Neuronal stem cell (in vitro differentiated cells): ENCODE results near the gene NUDT3.

Experiments
- DNase-seq: peaks from one replicate; pipeline ENCODE4 v3.0.0-alpha.2; 2013; ENCODE audit warnings: low spot score
- H2AFZ ChIP-seq: one replicate; pipeline ENCODE4 v1.6.1; 2013; ENCODE audit warnings: mild to moderate bottlenecking, low read length, inconsistent platforms
- H2AK5ac ChIP-seq: 2 replicates; pipeline ENCODE4 v1.6.1; 2013; ENCODE audit warnings: low read depth, mild to moderate bottlenecking, inconsistent platforms, low read length, moderate library complexity, mixed read lengths
- H2BK120ac ChIP-seq: 2 replicates; pipeline ENCODE4 v1.6.1; 2013; ENCODE audit warnings: low read depth, mild to moderate bottlenecking, inconsistent platforms, low read length, moderate library complexity, mixed read lengths
- H2BK12ac ChIP-seq: one replicate; pipeline ENCODE4 v1.6.1; 2013; ENCODE audit warnings: low read length, inconsistent platforms
- H2BK15ac ChIP-seq: 2 replicates; pipeline ENCODE4 v1.6.1; 2013; ENCODE audit warnings: mild to moderate bottlenecking, low read length, inconsistent platforms, mixed read lengths
- H2BK5ac ChIP-seq: one replicate; pipeline ENCODE4 v1.6.1; 2013; ENCODE audit warnings: inconsistent platforms, mild to moderate bottlenecking, low read length, moderate library complexity
- H3K14ac ChIP-seq: one replicate; pipeline ENCODE4 v1.6.1; 2013; ENCODE audit warnings: low read length, inconsistent platforms
- H3K18ac ChIP-seq: 2 replicates; pipeline ENCODE4 v1.6.1; 2013; ENCODE audit warnings: low read length, inconsistent platforms
- H3K23ac ChIP-seq: 2 replicates; pipeline ENCODE4 v1.6.1; 2013; ENCODE audit warnings: low read depth, mild to moderate bottlenecking, mixed read lengths, low read length, inconsistent platforms; ENCODE audit not compliant: poor library complexity
- H3K27ac ChIP-seq: replicated peaks from 3 replicates; pipeline ENCODE4 v1.5.1; 2013; ENCODE audit warnings: low read length, inconsistent platforms
- H3K27me3 ChIP-seq, 3 experiments: 2 replicates each; pipeline ENCODE4 v1.6.1; 2013; ENCODE audit warnings: low read length in 3 of 3, mild to moderate bottlenecking in 2 of 3, inconsistent platforms in 1 of 3, low read depth in 1 of 3, mixed read lengths in 1 of 3, moderate library complexity in 1 of 3; ENCODE audit not compliant: control insufficient read depth in 3 of 3, insufficient read depth in 3 of 3
- H3K36me3 ChIP-seq, 2 donors: replicated peaks in 1 of 2; 2 replicates each; pipeline ENCODE4 v1.6.1; 2013; ENCODE audit warnings: low read length in 2 of 2; ENCODE audit not compliant: control insufficient read depth in 2 of 2, insufficient read depth in 2 of 2
- H3K4ac ChIP-seq: 2 replicates; pipeline ENCODE4 v1.6.1; 2013; ENCODE audit warnings: inconsistent platforms, mild to moderate bottlenecking, low read length, moderate library complexity
- H3K4me1 ChIP-seq, 2 donors: 1 replicate in 1 of 2; 2 replicates in 1 of 2; pipeline ENCODE4 v1.6.1; 2013; ENCODE audit warnings: low read length in 2 of 2, low read depth in 1 of 2; ENCODE audit not compliant: control insufficient read depth in 2 of 2, insufficient read depth in 1 of 2
- H3K4me2 ChIP-seq: one replicate; pipeline ENCODE4 v1.6.1; 2013; ENCODE audit warnings: mild to moderate bottlenecking, low read length, inconsistent platforms; ENCODE audit not compliant: insufficient read depth, poor library complexity, severe bottlenecking
- H3K4me3 ChIP-seq, 2 donors: 2 replicates each; pipeline ENCODE4 v1.5.1; 2013; ENCODE audit warnings: low read length in 2 of 2, mild to moderate bottlenecking in 2 of 2, inconsistent platforms in 1 of 2, moderate library complexity in 1 of 2
- H3K79me1 ChIP-seq: one replicate; pipeline ENCODE4 v1.6.1; 2013; ENCODE audit warnings: low read depth, mild to moderate bottlenecking, inconsistent platforms, low read length, moderate library complexity
- H3K9ac ChIP-seq: one replicate; pipeline ENCODE4 v1.6.1; 2013; ENCODE audit warnings: mild to moderate bottlenecking, low read depth, low read length, inconsistent platforms; ENCODE audit not compliant: poor library complexity
- H3K9me3 ChIP-seq, 2 donors: replicated peaks in 1 of 2; 2 replicates each; pipeline versions ENCODE3 to v1.6.1; 2013; ENCODE audit warnings: low read length in 2 of 2, mild to moderate bottlenecking in 2 of 2, inconsistent platforms in 1 of 2, low read depth in 1 of 2, mixed read lengths in 1 of 2, moderate library complexity in 1 of 2; ENCODE audit not compliant: control insufficient read depth in 2 of 2, insufficient read depth in 1 of 2
- H4K8ac ChIP-seq: one replicate; pipeline ENCODE4 v1.6.1; 2013; ENCODE audit warnings: low read depth, mild to moderate bottlenecking, inconsistent platforms, low read length, moderate library complexity
- H4K91ac ChIP-seq: one replicate; pipeline ENCODE4 v1.6.1; 2013; ENCODE audit warnings: low read length, low read depth, mild to moderate bottlenecking, inconsistent platforms; ENCODE audit not compliant: poor library complexity
- WGBS, 2 donors: extraction: QIAGEN DNeasy Blood & Tissue Kit; methylation state at CpG; one replicate each; pipeline ENCODE4 v1.1.7; 2013; ENCODE audit warnings: missing lambda C conversion rate in 2 of 2, mixed read lengths in 1 of 2; ENCODE audit not compliant: insufficient read length in 2 of 2, insufficient replicate concordance in 1 of 2; ENCODE audit errors: extremely low coverage in 2 of 2; 5-methylcytosine and 5-hydroxymethylcytosine counted together

Gene NUDT3

GRCh38 chr6:34243131-34243771 lies 149.2 kb downstream of the NUDT3 start:
- Histone ChIP-seq H2BK15ac (no peak overlapping the region), H2AK5ac (no peak overlapping the region), H3K36me3 (peaks cover 36 to 70% of the 10 kb centered on the region in 2 donors), H3K4me1 (peaks cover 12 to 18% of the 10 kb centered on the region in 2 donors), H2BK120ac (no peak overlapping the region), H3K27ac (no peak overlapping the region), H3K23ac (peak overlapping the region; percentile 35), H3K14ac (no peak overlapping the region), H3K79me1 (peaks cover 7% of the 10 kb centered on the region), H3K27me3 (no peaks in the 10 kb centered on the region), H3K9me3 (no peaks in the 10 kb centered on the region), H3K4me2 (no peak overlapping the region), H2BK12ac (no peak overlapping the region), H4K8ac (no peak overlapping the region), H2AFZ (no peak overlapping the region), H3K9ac (no peak overlapping the region), H3K4ac (no peak overlapping the region), H2BK5ac (peak overlapping the region; percentile 20), H3K4me3 (no peak overlapping the region), H3K18ac (no peak overlapping the region), H4K91ac (no peak overlapping the region)
- no peak for DNase-seq
- no CpG with 5 or more reads among the region's 5 CpGs for WGBS, 2 donors

DNA sequence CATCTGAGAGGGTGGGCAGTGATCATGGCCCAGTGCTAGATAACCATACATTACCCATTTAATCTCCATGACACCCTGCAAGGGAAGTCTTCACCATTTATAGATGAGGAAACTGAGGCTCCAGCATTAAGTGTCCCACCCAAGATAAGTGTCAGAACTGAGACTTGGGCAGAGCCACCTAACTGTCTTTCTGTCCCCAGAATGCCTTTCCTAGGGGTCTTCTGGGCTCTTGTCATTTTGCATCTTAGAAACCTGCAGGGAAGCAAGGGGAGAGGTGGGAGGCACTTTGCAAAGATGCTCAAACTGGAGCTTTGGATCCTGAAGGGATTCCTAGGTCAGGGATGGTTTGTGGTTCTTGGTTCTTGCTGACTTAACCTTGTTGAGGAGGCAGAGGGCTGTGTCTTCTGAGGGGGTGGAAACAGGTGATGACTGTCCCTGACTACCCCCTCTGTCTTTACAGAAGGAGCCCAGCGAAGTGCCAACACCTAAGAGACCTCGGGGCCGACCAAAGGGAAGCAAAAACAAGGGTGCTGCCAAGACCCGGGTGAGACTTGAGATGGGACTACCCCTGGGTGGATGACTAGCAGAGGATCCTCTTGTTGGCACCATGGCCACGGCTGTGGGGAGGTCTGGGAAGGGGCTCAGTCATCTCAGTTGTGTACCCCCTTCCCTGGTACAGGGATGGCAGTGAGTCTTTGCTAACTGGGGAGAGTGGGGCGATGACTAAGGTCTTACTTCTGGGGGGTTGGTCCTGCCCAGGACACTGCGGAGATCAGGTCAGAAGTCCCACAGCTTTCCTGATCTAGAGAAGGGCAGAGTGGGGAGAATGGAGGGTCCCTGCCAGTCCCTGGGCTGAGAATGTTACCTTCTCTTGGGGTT lies 150.0 kb downstream of the NUDT3 start:
- Histone ChIP-seq H2BK15ac (no peak overlapping the region), H3K9me3 (no peaks in the 10 kb centered on the region), H3K14ac (no peak overlapping the region), H4K91ac (no peak overlapping the region), H3K4me3 (no peak overlapping the region), H3K23ac (no peak overlapping the region), H3K18ac (no peak overlapping the region), H2BK120ac (no peak overlapping the region), H2BK5ac (no peak overlapping the region), H2AFZ (no peak overlapping the region), H3K79me1 (peaks cover 7% of the 10 kb centered on the region), H3K4ac (no peak overlapping the region), H4K8ac (no peak overlapping the region), H2AK5ac (no peak overlapping the region), H3K4me1 (peaks cover 11 to 14% of the 10 kb centered on the region in 2 donors), H3K27ac (no peak overlapping the region), H3K4me2 (no peak overlapping the region), H3K27me3 (no peaks in the 10 kb centered on the region), H2BK12ac (no peak overlapping the region), H3K36me3 (peaks cover 36 to 70% of the 10 kb centered on the region in 2 donors), H3K9ac (no peak overlapping the region)
- no peak for DNase-seq
- no CpG with 5 or more reads among the region's 7 CpGs for WGBS, 2 donors

DNA sequence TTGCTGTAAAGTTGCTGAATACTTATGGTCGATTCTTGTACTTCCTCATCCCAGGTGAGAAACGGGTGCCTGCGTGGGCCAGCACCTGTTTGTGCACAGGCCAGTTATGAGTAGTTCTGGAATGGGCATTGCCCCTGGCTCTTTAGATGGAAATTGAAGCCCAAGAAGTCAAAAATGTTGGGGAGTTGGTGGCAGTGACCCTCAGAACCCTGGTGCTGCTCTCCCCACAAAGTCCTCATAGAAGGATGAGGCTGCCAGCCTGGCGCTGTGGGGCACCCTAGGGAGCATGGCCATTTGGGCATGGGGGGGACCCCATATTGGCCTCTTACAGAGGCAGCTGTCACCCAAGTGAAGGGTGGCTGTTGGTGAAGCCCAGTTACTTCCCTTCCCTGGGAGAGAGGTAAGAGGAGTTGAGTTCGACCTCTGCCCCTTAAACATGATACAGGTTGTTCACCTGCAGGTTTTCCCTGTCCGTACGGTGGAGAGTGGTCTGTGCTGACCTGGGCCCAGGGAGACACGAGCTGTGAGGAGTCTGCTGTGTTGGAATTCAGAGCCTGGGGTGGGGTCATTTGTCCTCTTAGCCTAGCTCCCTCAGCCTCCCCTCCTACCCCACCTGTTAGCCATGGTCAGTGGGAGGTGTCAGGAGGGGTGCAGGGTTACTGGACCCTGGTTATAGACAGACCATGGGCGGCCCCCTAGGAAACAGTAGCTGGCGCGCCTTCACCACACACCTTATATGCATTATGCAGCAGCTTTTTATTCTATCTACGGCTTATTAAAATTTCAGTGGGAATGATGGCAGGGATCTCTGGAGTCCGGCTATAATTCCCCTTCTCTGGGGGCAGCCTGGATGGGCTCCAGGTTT lies 150.9 kb downstream of the NUDT3 start:
- Histone ChIP-seq H2BK120ac (no peak overlapping the region), H3K27ac (no peak overlapping the region), H3K4me3 (peak overlapping the region in 1 of 2 donors; percentile 56), H3K23ac (no peak overlapping the region), H4K8ac (no peak overlapping the region), H3K14ac (no peak overlapping the region), H2BK5ac (no peak overlapping the region), H2BK12ac (no peak overlapping the region), H3K79me1 (peaks cover 5% of the 10 kb centered on the region), H3K9ac (no peak overlapping the region), H4K91ac (no peak overlapping the region), H2AFZ (no peak overlapping the region), H3K18ac (no peak overlapping the region), H3K4ac (no peak overlapping the region), H3K27me3 (no peaks in the 10 kb centered on the region), H2BK15ac (no peak overlapping the region), H3K4me2 (no peak overlapping the region), H3K36me3 (peaks cover 36 to 67% of the 10 kb centered on the region in 2 donors), H3K4me1 (peaks cover 11 to 12% of the 10 kb centered on the region in 2 donors), H3K9me3 (no peaks in the 10 kb centered on the region), H2AK5ac (no peak overlapping the region)
- DNase-seq: no peak
- no CpG with 5 or more reads among the region's 13 CpGs for WGBS, 2 donors
